HG03064 (cell line): Measurements from ENCODE around the gene SMARCA1.

Source experiments
- ATAC-seq: cut with Tn5 transposase; IDR thresholded peaks from one replicate; pipeline ENCODE4 v1.9.1; 2021; ENCODE audit warnings: low read depth; ENCODE audit not compliant: unreplicated experiment

The SMARCA1 gene

DNA sequence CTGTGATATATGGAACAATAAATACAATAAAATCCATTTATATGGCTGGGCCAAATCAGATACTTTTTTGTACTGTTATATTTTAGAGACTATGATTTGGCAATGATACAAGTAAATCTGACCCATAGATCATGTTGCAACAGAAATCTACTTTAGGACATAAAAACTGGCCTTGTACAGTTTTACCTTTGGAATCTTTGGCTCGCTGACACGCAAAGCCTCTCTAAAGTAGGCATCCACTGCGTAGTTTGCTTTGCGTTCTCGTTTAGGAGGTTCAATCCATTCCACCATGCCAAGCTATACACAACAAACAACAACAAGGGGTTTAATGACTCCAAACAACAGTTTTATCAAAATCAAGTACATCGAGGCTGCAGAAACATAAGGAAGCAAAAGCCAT lies 42.4 kb downstream of the SMARCA1 start:
- ATAC-seq = no peak

DNA sequence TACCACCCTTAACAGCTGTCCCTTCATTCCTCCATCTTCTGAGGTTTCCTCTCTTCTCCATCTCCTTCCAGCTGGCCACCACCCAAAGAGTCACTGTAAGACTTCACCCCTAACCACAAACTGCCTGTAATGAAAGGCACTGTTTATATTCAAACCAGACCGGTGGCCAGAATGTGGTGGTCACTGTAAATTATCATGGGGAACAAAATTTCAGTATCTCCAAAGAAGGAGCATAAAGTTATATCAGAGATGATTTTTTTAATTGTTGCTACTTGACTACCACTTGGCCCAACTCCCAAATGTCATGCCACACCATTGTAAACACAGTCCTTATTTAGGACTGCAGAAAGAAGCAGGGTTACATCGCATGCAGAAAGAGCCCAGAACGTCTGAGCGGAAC lies 44.8 kb downstream of the SMARCA1 start:
- ATAC-seq = no peak

DNA sequence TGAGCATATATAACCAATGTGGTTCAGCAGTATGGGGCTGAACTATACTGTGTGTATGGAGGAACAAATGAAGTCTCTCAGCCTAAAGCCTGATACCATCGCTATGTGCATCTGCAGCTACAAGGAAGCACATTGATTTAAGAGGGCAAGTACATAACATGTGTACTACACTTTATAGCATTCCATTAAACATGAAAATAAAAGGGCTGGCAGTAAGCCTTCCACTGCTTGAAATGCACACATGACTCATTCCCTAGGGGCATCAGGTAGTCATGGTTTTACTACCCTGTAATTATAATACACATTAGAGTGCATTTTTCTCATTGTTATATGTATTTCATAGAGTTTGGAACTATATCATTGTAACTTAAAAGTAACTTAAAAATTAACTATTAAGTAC lies 51.2 kb downstream of the SMARCA1 start:
- ATAC-seq = no peak

DNA sequence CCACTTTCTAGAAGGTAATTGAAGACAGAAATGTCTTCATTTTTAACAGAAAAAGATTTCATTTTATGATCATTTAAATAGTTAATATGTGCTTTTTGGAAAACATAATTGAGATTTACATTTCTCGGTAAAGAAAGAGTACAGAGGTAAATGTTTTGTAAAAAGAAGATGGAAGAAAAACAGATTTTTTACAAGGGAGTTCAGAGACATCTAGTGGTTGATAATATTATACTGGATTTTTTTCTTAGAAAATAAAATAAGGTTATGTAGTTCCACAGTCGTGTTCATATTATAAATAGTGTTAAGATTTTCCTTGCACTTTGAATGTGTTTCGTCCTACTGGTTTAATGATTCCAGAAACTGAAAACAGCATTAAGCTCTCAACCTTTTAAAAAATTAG lies 60.6 kb downstream of the SMARCA1 start:
- no peak for ATAC-seq

DNA sequence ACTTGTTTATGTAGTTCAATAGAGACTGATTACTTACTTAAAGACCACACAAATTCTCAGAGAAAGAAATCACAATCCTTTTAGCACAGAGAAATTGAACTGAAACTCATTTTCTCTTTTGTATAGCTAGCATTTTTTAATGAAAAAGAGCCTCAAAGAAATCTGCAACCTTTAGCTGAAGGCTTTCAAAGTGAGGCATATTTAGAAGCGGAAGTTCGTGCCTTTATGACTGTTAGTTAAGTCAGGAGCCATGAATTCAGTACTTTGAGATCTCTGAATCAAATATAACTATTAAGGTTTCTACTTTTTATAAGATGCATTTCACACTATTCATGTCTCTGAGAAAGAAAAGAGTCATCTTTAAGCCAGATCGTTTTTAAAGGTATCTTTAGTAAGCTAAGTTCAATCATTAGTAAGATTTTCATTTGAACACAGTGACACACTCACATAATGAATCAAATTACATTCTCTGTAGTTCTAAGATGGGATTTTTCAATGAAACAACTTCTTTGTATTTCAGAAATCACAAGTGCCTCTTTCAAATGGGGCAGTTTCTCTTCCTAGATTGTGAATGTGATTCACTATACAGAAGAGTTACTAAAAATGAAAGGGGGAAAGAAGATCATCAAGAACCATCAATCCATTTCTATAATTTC lies 61.4 kb downstream of the SMARCA1 start:
- ATAC-seq = no peak

DNA sequence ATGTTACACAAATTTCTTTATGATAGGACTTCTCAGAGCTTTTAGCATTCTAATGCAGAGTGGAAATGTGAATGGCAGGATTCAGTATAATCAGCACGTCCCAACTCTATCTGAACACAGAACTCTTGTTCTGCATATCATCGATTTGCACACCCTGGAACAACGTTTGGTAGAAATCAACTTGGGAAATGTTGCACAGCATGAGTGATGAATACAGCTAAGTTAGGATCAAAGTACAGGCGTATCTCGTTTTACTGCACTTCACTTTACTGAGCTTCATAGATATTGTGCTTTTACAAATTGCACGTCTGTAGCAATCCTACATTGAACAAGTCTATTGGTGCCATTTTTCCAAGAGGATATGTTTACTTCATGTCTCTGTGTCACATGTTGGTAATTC lies 70.8 kb downstream of the SMARCA1 start:
- no peak for ATAC-seq

DNA sequence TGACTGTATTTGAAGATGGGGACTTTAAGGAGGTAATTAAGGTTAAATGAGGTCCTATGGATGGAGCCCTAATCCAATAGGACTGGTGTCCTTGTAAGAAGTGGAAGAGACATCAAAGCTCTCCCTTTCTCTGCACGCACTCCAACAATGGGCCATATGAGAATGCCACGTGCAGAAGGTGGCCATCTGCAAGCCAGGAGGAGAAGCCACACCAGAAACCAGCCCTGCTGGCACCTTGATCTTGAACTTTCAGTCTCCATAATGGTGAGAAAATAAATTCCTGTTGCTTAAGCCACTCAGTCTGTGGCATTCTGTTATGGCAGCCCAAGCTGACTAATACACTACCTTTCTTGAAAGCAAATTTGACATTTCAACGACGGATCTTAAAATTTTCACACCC lies 73.2 kb downstream of the SMARCA1 start:
- ATAC-seq = no peak

DNA sequence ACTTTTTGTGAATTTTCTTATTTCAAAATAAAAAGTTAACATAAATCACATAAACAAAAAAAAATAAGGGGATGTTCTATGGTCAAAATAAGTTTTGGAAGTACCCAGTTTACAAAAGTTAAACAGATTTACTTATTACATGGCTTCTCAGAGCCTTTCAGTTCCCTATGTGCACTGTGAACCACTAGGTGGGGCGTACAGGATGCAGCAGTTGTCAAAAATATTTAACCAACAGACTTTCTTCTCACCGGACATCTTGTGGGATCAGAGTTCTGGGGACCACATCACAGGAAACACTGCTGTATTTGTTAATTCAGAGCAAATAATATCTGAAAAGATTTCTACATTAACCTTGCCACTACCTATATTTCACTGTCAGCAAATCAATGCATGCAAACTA lies 74.1 kb downstream of the SMARCA1 start:
- no peak for ATAC-seq

DNA sequence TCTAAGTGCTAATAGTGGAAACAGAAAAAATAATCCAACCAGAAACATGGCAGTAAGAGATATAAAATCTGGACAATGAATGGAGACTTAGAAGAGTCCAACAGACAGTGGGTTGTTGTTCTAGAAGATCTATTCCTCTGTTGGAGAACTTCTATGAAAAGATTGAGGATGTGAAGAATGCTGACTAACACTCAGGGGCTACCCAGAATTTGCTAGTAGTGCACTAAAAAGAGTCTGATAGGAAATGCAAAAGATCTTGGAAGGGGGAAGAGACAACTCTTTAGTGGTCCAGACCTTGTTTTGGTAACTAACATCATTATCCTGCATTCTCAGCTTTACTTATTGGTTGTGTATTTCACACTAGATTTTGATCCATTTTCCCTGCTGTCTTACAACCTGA lies 77.9 kb downstream of the SMARCA1 start:
- ATAC-seq = no peak

DNA sequence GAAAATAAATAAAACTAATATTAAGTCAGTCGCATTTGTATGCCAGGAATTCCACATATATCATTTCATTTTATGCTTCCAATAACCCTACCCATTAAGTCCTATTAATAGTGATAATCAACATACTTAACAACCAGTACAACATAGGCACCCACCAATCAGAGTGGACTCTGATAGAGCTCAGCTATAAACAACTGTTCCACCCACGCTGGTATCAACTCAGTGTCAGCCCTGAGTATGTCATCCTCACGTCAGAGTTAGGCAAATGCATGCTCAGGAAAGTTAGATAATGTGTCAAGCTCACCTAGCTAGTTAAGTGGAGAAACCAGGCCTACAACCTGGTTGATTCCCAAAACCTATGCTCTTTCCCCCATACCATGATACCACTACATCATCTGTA lies 89.3 kb downstream of the SMARCA1 start:
- no peak for ATAC-seq

DNA sequence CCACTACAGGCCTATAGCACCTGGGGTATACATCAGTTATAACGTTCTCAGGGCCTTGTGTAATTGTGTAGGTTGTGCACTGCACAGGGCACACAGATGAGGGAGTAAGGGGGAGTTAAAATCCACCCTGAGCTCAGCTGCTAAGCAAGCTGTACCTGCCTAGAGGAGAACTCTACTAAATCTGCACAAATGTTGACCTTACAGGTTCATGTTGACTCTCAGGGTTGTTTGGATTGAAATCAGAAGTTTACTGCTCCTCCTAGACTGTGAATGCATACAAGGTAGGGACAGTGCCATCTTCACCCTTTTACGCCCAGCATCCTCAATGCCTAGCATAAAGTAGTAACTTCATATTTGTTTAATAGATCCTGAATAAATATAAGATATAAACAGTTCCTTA lies 89.8 kb downstream of the SMARCA1 start:
- no peak for ATAC-seq

DNA sequence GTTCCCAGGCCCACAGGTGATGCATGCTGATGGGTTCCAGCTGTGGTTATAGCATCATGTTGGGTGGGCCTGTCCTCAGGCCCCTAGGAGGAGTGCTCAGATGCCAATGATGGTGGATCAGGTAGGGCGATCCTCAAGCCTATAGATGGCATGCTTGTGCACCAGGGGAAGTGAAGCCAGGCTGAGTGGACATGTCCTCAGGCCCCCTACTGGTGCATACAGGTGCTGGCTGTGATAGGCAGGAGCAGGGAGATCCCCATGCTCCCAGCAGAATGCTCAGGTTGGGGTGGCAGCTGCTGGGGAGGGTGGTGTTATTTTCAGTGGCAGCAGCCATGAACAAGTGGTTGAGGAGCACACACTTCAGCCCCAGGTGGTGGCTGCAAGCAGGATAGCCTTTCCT lies 96.0 kb downstream of the SMARCA1 start:
- ATAC-seq = no peak

DNA sequence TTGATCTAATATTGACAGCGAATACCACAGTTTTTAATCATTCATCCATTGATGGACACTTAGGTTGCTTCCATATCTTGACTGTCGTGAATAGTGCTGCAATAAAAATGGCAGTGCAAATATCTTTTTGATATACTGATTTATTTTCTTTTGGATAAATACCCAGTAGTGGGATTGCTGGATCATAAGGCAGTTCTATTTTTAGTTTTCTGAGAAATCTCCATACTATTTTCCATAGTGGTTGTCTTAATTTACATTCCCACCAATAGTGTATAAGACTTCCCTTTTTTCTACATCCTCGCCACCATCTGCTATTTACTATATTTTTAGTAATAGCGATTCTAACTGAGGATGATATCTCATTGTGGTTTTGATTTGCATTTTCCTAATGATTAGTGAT lies 100.1 kb downstream of the SMARCA1 start:
- no peak for ATAC-seq

DNA sequence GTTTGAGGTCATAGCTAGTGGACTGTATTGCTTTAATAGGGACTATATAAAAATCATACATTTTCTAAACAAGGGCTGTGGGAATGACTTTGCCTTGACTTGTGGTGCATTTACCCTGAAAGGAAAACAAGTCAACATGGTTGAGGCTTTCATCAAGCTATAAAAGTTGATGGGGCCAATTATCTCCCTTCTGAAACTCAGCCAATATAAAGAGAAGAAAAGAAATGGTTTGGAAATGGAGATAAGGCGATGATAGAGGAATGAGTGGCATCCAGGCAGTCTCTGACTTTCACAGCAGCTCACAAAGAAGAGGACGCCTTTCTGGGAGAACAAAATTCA lies 118.7 kb downstream of the SMARCA1 start:
- no peak for ATAC-seq

DNA sequence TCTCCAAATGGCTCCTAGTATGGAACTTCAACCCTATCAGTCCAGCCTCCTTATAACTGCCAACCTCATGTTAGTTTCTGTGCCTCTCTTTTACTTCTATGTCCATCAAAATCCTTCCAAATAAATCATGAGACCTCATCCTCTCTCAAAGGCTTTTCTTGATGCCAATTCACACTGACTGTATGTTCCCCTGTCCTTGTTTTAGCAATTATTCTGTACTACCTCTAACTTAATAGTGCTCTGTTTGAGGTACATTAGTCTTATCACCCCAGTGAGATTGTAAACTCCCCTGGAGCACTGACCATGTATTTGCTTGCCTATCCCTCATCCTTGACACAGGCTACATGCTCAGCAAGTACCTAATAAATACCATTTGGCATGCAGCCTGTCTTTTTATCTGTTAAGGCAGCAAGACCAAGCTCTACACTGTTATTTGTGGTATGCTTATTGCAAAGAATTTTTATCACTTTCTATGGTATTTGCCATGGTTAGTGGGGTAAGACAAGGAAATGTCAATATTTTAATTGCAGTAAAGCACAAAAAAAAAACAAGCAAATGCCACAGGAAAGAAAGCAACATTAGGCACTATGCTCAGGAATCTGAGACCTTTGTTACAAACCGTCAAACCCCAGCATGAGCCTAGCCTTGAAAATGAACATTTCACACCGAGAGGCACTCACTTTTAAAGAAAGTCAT lies 119.2 kb downstream of the SMARCA1 start:
- no peak for ATAC-seq
